ENCODE results near the gene F13B.

GRCh38 chr1:197041486-197042353, 25.3 kb downstream of the F13B start:
- TF ChIP-seq POU2F2 (IDR thresholded peaks at IDR 0.05; ENCODE audit: low read depth, low read length) (no peak), SPI1 (IDR thresholded peaks at IDR 0.05; ENCODE audit: low read depth, low read length) (no peak), POLR2AphosphoS5 (IDR thresholded peaks at IDR 0.05; ENCODE audit: low read depth, low read length) (no peak)

Data from GM12891 (cell line).